Thyroid gland (tissue), 4 donors: Measurements from ENCODE around the gene SASH1.
A peak's percentile ranks its signal among the peaks of the same experiment; 100 is the strongest.

Source experiments
- POLR2A ChIP-seq, 2 donors: fragments of 450-650 bp; IDR thresholded peaks; one replicate each; pipeline ENCODE4 v1.6.1; 2017; ENCODE audit warnings: antibody characterized with exemption in 2 of 2, mild to moderate bottlenecking in 2 of 2, moderate library complexity in 1 of 2
- TF ChIP-seq, protein P1 (sequence below), 6 experiments: fragments of 200-600 bp in 3 of 6; fragments of 450-650 bp in 3 of 6; sonication (generic) in 3 of 6; IDR thresholded peaks; one replicate each; pipeline ENCODE4 v1.5.1; 2016 to 2019; ENCODE audit warnings: antibody characterized with exemption in 6 of 6, mild to moderate bottlenecking in 2 of 6, inconsistent platforms in 1 of 6, moderate library complexity in 1 of 6

DNA sequence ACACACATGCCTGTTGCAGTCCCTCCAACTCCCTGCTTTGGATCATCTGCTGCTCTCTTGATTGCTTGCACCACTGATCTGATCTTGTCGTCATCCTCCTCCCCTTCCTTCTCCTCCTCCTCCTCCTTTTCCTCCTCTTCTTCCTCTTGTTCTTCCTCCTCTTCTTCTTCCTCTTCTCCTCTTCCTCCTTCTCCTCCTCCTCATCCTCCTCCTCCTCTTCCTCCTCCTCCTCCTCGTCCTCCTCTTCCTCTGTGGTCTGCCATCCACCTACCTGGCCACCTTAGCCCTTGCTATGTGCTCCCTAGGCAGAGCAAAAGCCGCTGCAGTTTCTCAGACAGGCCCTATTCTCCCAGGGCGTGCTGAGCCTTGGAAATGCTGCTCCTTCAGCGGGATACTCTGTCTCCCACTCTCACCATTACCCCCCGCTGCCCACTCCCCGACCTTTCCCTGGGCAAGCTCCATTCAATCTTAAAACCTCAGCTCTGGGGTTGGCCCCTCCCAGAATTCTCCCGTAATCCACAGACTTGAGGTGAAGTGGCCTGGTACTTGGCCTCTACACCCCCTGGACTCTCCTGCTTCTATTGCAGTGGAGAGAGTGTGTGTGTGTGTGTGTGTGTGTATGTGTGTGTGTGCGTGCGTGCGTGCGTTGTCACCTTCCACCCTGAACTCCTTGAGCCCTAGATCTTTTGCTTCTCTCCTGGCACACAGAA lies 105.0 kb downstream of the SASH1 start:
- TF ChIP-seq, protein P1, sequence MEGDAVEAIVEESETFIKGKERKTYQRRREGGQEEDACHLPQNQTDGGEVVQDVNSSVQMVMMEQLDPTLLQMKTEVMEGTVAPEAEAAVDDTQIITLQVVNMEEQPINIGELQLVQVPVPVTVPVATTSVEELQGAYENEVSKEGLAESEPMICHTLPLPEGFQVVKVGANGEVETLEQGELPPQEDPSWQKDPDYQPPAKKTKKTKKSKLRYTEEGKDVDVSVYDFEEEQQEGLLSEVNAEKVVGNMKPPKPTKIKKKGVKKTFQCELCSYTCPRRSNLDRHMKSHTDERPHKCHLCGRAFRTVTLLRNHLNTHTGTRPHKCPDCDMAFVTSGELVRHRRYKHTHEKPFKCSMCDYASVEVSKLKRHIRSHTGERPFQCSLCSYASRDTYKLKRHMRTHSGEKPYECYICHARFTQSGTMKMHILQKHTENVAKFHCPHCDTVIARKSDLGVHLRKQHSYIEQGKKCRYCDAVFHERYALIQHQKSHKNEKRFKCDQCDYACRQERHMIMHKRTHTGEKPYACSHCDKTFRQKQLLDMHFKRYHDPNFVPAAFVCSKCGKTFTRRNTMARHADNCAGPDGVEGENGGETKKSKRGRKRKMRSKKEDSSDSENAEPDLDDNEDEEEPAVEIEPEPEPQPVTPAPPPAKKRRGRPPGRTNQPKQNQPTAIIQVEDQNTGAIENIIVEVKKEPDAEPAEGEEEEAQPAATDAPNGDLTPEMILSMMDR (IDR thresholded peaks at IDR 0.05): no peak
- TF ChIP-seq POLR2A (IDR thresholded peaks at IDR 0.05): peak in 1 of 2 donors; percentile 4
